ENCODE results near the gene DMRTA1.
"Not testable (repeated sequence)": the region's sequence is repeated elsewhere in the genome, so short reads cannot be mapped to it uniquely, and the experiment has no call there.

Gene DMRTA1, protein sequence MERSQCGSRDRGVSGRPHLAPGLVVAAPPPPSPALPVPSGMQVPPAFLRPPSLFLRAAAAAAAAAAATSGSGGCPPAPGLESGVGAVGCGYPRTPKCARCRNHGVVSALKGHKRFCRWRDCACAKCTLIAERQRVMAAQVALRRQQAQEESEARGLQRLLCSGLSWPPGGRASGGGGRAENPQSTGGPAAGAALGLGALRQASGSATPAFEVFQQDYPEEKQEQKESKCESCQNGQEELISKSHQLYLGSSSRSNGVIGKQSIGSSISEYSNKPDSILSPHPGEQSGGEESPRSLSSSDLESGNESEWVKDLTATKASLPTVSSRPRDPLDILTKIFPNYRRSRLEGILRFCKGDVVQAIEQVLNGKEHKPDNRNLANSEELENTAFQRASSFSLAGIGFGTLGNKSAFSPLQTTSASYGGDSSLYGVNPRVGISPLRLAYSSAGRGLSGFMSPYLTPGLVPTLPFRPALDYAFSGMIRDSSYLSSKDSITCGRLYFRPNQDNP

GRCh38 chr9:22446589-22446949 lies at the start of gene DMRTA1:
DMRTA1 (plus strand) TSS chr9:22446824; CDS start chr9:22447066, 242 bp downstream.
- DNase-seq: peak; percentile 84
- in situ Hi-C loops (cut with HindIII; ENCODE audit: low pct_ligation_motif_present, low pct_unique_long_range_greater_than_20kb, low sequenced_read_pairs): loop anchor here (25.0 kb wide), 1 partner anchor 134 kb away; no protein-coding TSS in a partner anchor

DNA sequence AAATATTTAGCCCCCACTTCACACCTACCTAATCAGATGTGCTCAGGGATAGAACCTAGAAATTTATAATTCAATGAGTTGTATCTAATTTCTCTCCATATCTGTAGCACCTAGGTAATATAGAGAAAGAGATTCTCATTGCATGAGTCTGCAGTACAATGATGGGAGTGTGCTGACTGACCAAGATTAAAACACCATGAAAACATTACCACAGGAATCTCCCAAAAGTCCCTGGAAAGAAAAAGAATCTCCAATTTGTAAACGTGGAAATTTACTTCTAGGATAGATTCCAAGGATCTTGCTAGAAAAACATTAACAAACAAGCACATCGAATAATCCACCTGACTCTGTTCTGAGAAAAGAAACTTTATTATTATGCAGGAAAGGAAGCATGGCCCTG lies 45.0 kb upstream of the DMRTA1 start:
- in situ Hi-C loops (cut with HindIII; ENCODE audit: low pct_ligation_motif_present, low pct_unique_long_range_greater_than_20kb, low sequenced_read_pairs): no loop called here
- peak; percentile 26 for DNase-seq

GRCh38 chr9:22405869-22406659 lies 40.6 kb upstream of the DMRTA1 start:
- in situ Hi-C loops (cut with HindIII; ENCODE audit: low pct_ligation_motif_present, low pct_unique_long_range_greater_than_20kb, low sequenced_read_pairs): no loop called here
- no peak for DNase-seq

- no peak for DNase-seq
- in situ Hi-C loops (cut with HindIII; ENCODE audit: low pct_ligation_motif_present, low pct_unique_long_range_greater_than_20kb, low sequenced_read_pairs): no loop called here
Observed at GRCh38 chr9:22413884-22414283, 32.7 kb upstream of the DMRTA1 start.

DNA sequence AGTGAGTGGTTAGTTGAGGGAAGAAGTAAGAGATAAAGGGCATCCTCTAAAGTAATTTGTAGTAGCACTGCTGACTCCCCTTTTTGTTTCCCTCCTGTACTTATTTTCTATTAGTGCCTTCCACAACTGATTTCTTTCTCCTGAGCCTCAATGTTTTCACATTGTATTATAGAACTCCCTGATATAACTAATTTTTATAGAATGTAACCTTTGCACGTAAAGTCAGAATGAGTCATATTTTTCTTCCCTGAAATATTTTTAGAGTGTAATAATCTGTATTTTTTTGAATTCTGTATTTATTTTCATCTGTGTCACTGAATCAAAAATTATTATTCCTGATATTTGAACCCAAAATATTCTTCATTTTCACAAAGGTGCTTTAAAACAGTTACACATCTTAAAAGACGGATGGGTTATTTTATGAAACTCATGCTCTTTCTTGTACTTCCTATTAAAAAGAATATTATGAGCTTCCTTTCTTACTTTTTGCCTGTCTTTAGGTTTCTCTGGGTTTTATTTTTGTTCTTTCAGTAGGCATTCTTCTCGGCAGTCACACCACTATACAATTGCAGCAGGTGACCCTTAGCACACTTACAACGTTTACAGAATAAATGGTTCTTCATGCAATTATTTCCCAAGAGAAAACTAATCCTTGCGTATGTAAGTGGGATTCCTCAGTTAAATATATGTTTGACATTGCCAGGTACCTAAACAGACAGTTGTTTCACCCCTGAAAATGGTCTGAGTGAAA lies 30.5 kb upstream of the DMRTA1 start:
- in situ Hi-C loops (cut with HindIII; ENCODE audit: low pct_ligation_motif_present, low pct_unique_long_range_greater_than_20kb, low sequenced_read_pairs): no loop called here
- no peak for DNase-seq

DNA sequence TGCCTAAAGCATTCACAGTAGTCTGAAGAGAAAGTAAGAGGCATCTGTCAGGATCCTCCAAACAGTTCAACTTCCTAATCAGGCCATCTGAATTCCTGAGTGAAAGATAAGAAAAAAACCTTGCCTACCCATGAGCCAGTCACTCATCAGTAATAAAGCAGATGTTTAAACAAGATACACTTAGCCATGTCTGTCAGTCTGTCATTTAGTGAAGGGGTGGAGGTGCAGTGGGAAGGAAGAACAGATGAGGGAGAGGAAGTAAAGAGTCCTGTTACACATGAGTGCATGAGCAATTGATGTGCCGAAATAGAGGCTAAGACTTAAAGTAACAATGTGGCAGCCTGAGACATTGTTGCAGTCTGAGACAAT lies 29.9 kb upstream of the DMRTA1 start:
- DNase-seq: no peak
- in situ Hi-C loops (cut with HindIII; ENCODE audit: low pct_ligation_motif_present, low pct_unique_long_range_greater_than_20kb, low sequenced_read_pairs): no loop called here

- in situ Hi-C loops (cut with HindIII; ENCODE audit: low pct_ligation_motif_present, low pct_unique_long_range_greater_than_20kb, low sequenced_read_pairs): no loop called here
- DNase-seq: peak; percentile 33
Observed at GRCh38 chr9:22423566-22423965, 23.1 kb upstream of the DMRTA1 start.

DNA sequence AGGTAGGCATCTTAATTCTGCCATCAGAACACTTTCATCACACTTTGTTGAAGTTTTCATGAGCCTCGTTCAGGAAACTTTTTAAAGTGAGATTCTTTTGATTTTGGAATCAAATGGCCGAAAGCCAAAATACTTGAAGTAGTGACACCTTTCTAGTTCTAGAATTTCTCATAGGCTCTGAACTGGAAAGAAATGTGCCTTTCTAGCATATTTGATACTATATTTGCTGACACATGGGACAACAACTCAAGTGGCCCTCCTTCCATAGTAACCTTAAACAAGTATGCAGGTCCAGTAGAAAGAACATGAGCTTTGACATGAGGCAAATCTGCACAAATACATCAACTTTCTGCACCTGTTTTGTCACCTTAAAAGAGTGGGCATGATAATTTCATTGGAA lies 22.0 kb upstream of the DMRTA1 start:
- DNase-seq: no peak
- in situ Hi-C loops (cut with HindIII; ENCODE audit: low pct_ligation_motif_present, low pct_unique_long_range_greater_than_20kb, low sequenced_read_pairs): loop anchor here (25.0 kb wide), 1 partner anchor 112 kb away; no protein-coding TSS in a partner anchor

DNA sequence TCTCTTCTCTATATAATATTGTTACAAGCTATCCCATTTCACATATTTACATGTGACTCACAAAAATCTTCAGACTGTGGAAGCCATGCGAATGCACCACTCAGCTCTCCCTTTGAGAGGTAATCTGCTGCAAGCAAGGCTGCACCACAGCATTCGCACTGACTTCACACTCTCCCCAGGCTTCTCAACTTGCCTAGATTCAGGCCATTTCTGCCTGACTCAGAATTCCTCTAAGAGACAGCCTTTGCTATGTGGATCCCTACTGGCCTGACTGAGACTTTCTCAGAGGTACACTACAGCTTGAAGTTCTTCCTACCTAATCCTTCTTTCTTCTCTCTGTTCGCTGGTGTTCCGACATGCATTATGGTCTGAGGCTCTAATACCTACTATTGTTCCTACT lies 21.1 kb upstream of the DMRTA1 start:
- in situ Hi-C loops (cut with HindIII; ENCODE audit: low pct_ligation_motif_present, low pct_unique_long_range_greater_than_20kb, low sequenced_read_pairs): loop anchor here (25.0 kb wide), 1 partner anchor 113 kb away; no protein-coding TSS in a partner anchor
- no peak for DNase-seq

GRCh38 chr9:22427226-22427880 lies 19.3 kb upstream of the DMRTA1 start:
- in situ Hi-C loops (cut with HindIII; ENCODE audit: low pct_ligation_motif_present, low pct_unique_long_range_greater_than_20kb, low sequenced_read_pairs): loop anchor here (25.0 kb wide), 1 partner anchor 115 kb away; no protein-coding TSS in a partner anchor
- no peak for DNase-seq

GRCh38 chr9:22433691-22434090 lies 12.9 kb upstream of the DMRTA1 start:
- DNase-seq: no peak
- in situ Hi-C loops (cut with HindIII; ENCODE audit: low pct_ligation_motif_present, low pct_unique_long_range_greater_than_20kb, low sequenced_read_pairs): loop anchor here (25.0 kb wide), 1 partner anchor 121 kb away; no protein-coding TSS in a partner anchor

GRCh38 chr9:22435252-22435651 lies 11.4 kb upstream of the DMRTA1 start:
- in situ Hi-C loops (cut with HindIII; ENCODE audit: low pct_ligation_motif_present, low pct_unique_long_range_greater_than_20kb, low sequenced_read_pairs): loop anchor here (25.0 kb wide), 1 partner anchor 123 kb away; no protein-coding TSS in a partner anchor
- DNase-seq: not testable (repeated sequence)

GRCh38 chr9:22437461-22438067 lies 9.1 kb upstream of the DMRTA1 start:
- not testable (repeated sequence) for DNase-seq
- in situ Hi-C loops (cut with HindIII; ENCODE audit: low pct_ligation_motif_present, low pct_unique_long_range_greater_than_20kb, low sequenced_read_pairs): loop anchor here (25.0 kb wide), 1 partner anchor 125 kb away; no protein-coding TSS in a partner anchor

DNA sequence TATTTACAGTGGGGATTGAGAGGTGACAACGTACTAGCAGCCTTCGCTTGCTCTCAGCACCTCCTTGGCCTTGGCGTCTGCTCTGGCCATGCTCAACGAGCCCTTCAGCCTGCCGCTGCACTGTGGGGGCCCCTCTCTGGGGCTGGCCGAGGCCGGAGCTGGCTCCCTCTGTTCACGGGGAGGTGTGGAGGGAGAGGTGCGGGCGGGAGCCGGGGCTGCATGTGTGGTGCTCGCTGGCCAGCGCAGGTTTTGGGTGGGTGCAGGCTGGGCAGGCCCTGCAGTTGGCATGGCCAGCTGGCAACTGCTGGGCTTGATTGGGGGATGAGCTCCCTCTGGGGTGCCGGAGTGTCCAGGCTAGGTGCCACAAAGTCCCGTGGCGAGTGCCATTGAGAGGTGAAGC lies 5.8 kb upstream of the DMRTA1 start:
- in situ Hi-C loops (cut with HindIII; ENCODE audit: low pct_ligation_motif_present, low pct_unique_long_range_greater_than_20kb, low sequenced_read_pairs): loop anchor here (25.0 kb wide), 1 partner anchor 129 kb away; no protein-coding TSS in a partner anchor
- DNase-seq: no peak

GRCh38 chr9:22446950-22447617 lies 460 bp downstream of the DMRTA1 start:
- in situ Hi-C loops (cut with HindIII; ENCODE audit: low pct_ligation_motif_present, low pct_unique_long_range_greater_than_20kb, low sequenced_read_pairs): loop anchor here (25.0 kb wide), 1 partner anchor 135 kb away; no protein-coding TSS in a partner anchor
- DNase-seq: peak; percentile 79

- in situ Hi-C loops (cut with HindIII; ENCODE audit: low pct_ligation_motif_present, low pct_unique_long_range_greater_than_20kb, low sequenced_read_pairs): loop anchor here (25.0 kb wide), 1 partner anchor 135 kb away; no protein-coding TSS in a partner anchor
- DNase-seq: peak; percentile 49
Observed at GRCh38 chr9:22447618-22448305, 1.1 kb downstream of the DMRTA1 start.

Measured in ACHN (cell line).